ELR (cell line): ENCODE data around the gene OR9A4.
A peak's percentile ranks its signal among the peaks of the same experiment; 100 is the strongest.
"Not testable (repeated sequence)": the region's sequence is repeated elsewhere in the genome, so short reads cannot be mapped to it uniquely, and the experiment has no call there.

Experiments used
- DNase-seq: peaks from one replicate; pipeline ENCODE4 v3.0.0-alpha.2; 2015; ENCODE audit warnings: low read depth

The OR9A4 gene, protein sequence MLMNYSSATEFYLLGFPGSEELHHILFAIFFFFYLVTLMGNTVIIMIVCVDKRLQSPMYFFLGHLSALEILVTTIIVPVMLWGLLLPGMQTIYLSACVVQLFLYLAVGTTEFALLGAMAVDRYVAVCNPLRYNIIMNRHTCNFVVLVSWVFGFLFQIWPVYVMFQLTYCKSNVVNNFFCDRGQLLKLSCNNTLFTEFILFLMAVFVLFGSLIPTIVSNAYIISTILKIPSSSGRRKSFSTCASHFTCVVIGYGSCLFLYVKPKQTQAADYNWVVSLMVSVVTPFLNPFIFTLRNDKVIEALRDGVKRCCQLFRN

DNA sequence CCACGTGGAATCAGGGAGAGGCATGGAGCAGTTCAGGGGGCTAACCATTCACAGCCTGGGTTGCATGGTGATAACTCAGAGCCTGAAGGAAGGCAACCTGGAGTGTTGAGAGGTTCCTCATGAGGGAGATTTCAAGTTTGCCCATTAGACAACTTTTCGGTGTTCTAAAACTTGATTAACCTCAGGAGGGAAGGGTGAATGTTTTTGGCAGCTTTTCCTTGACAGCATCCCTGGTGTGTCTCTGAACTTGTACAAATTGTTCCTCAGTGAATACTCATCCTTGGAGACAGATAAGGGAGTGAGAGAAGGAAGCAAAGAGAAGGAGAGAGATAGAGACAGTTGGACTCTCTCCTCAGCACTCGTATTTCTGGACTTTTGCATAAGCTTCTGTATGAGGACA is at the start of gene OR9A4:
OR9A4 (plus strand) TSS at position 301 of the 400 bp plus-strand sequence. CDS start 2,477 bp downstream, outside the sequence.
- DNase-seq: no peak

- peak; percentile 28 for DNase-seq
Measured at GRCh38 chr7:141866974-141867373, 49.2 kb upstream of the OR9A4 start.

- no peak for DNase-seq
Measured at GRCh38 chr7:141872931-141873330, 43.3 kb upstream of the OR9A4 start.

DNA sequence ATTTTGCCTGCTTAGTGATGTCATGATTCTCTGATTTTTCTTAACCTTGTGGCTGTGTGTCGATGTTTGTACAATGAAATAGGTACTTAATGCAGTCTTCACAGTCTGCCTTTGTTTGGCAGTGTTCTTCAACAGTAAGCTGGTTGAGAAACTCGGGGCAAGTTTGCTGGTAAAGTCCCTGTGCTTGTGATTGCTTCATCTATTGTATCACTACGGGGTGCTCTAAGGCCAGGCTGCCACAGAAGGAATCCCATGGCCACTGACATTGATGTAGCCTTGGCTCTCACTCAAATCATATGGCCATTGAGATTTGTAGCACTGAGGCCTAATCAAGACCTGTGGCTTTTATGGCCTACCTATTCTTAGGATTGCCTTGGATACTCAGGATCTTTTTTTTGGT is 41.4 kb upstream of the OR9A4 start:
- DNase-seq: no peak

DNA sequence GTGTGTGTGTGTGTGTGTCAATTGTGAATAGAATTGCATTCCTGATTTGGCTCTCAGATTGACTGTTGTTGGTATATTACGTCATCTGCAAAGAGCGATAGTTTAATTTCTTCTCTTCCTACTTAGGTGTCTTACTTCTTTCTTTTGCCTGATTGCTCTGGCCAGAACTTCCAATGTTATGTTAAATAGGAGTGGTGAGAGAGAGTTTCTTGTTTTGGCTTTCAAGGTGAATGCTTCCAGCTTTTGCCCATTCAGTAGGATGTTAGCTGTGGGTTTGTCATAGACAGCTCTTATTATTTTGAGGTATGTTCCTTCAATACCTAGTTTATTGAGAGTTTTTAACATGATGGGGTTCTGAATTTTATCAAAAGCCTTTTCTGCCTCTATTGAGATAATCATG is 40.7 kb upstream of the OR9A4 start:
- DNase-seq: no peak

GRCh38 chr7:141876371-141876770 is 39.8 kb upstream of the OR9A4 start:
- no peak for DNase-seq

DNA sequence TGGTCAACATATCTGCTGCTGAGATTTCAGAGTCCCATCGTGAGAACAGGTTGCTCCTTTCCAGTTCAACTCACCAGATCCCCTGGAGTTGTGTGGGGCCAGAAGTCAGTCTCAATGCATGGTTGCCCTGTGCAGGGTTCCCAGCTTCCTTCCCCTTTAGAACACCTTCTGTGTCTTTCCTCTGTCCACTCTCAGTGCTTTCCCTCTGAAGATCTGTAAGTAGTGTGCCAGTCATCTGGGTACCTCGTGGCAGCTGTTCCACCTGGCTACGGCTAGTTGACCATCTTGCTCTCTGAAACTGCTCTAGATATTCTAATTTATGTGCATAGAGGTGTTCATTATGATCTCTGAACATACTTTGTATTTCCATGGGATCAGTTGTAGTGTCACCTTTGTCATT is 38.8 kb upstream of the OR9A4 start:
- DNase-seq: no peak

DNA sequence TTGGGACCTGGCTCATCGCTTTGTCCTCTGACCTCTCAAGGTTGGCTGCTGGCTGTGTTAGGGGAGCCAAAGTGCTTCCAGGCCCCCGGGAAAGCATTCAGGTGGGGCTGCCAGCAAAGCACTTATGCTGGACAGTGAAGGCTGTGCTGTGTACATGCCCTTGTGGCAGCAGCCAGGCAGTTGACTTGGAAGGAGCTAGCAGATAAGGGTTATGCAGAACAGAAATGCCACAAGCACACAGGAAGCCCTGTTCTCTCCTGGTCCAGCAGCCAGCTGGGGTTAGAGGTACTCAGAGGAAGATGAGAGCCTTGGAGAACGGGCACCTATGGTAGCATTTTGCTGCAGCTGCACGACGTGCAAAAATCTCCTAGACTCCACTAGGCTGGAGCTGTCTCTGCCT is 35.2 kb upstream of the OR9A4 start:
- DNase-seq: no peak

- DNase-seq: no peak
Measured at GRCh38 chr7:141884539-141885225, 31.5 kb upstream of the OR9A4 start.

GRCh38 chr7:141889321-141889720 is 26.9 kb upstream of the OR9A4 start:
- no peak for DNase-seq

- no peak for DNase-seq
Measured at GRCh38 chr7:141891336-141891735, 24.9 kb upstream of the OR9A4 start.

- not testable (repeated sequence) for DNase-seq
Measured at GRCh38 chr7:141899366-141899765, 16.8 kb upstream of the OR9A4 start.

DNA sequence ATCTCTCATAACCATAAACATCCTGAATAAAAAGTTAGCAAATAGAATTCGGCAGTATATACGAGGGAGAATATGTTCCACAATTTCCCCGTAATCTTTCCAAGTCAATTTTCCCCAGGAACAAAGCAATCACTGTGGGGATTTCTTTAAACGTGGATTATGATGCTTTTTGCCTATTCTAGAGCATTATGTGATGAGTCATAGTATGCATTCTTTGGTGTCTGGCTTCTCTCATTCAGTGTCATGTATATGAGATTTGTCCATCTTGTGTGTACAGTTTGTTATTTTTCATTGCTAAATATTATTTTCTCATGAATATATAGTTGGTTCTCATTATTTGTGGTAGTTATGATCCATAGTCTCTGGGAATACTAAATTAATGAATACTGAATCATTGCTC is 9.9 kb upstream of the OR9A4 start:
- peak; percentile 5 for DNase-seq

- DNase-seq: no peak
Measured at GRCh38 chr7:141911391-141911790, 4.8 kb upstream of the OR9A4 start.

- no peak for DNase-seq
Measured at GRCh38 chr7:141915565-141915964, 634 bp upstream of the OR9A4 start.

DNA sequence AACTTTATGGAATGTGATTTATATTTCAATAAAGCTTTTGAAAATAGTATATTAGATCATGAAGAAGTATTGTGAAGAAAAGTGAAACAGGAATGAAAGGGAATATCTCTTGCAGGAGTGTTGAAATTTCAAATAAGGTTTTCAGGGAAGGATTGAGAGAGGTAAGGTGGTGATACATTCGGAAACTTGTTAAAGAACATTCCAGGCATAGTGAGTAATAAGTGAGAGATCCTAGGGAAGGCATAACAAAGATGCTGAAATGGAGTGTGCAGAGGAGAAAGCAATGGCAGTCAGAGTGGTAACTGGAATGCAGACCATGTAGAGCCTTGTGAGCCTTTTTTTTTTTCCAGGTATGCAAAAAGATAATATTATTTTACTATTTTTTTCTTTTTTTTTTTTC is 4.1 kb downstream of the OR9A4 start:
- DNase-seq: peak; percentile 16

GRCh38 chr7:141928146-141928844 is 12.1 kb downstream of the OR9A4 start:
- DNase-seq: no peak

- no peak for DNase-seq
Measured at GRCh38 chr7:141928845-141929195, 12.6 kb downstream of the OR9A4 start.

GRCh38 chr7:141930211-141930610 is 14.0 kb downstream of the OR9A4 start:
- DNase-seq: no peak

GRCh38 chr7:141941075-141941474 is 24.9 kb downstream of the OR9A4 start:
- no peak for DNase-seq

DNA sequence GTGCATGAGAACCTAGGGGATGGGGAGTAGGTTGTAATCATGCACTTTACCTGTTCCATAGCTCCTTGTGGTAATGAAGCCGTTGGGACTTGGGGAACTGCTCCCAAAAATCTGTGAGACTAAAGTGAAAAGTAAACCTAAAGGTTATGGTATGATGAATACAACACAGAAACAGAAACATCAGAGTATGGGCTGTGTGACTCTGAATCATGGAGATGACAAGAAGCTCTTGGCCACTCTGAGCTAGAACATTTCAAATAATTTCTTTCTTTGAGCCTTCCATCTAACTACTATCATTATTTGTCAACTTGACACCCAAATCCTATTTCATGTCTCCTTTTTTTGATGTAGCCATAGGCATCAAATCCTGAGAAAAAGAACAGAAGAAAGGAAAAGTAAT is 27.6 kb downstream of the OR9A4 start:
- no peak for DNase-seq

DNA sequence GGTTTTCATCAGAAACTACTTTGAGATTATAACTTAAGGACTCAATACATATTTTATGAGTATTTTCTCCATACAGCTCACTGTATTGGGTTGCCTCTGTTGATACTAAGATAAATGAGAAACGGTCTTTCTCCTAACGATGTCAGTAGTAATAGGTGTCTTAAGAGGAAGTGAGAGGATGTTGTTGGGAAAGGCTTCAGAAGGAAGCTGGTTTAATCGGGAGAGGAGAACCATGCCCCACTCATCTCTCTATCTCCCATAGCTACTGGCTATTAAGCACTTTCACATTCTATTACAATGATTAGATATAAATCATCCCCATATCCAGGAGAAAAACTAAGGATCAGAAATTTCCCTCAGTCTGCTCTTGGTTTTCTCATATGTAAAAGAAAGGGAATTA is 28.6 kb downstream of the OR9A4 start:
- no peak for DNase-seq

DNA sequence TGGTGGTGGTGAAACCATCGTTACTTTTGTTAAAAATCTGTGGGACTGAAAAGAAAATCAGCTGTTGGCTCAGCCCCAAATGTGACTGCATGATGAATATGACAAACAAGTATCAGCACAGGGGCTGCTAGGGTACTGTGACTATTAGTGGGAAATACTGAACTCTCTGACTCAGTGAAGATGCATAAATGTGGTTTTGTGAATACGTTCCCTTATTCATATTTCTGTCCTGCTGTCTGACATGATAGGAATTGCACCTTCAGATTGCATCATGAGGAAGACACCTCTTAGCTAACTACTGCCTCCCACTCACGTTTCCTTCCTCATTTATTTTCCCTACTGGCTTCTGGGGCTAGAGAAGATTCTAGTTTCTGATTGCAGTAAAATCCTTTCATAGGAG is 29.2 kb downstream of the OR9A4 start:
- peak; percentile 62 for DNase-seq
